NCI-H146 treated with DMSO at 0.1 percent for 48 hours (cell line): Measurements from ENCODE around the gene MYO18A.

Experiments used
- DNase-seq: peaks from one replicate; lab custom pipeline; 2025; ENCODE audit not compliant: unreplicated experiment; lab: John Stamatoyannopoulos, UW

Gene MYO18A

DNA sequence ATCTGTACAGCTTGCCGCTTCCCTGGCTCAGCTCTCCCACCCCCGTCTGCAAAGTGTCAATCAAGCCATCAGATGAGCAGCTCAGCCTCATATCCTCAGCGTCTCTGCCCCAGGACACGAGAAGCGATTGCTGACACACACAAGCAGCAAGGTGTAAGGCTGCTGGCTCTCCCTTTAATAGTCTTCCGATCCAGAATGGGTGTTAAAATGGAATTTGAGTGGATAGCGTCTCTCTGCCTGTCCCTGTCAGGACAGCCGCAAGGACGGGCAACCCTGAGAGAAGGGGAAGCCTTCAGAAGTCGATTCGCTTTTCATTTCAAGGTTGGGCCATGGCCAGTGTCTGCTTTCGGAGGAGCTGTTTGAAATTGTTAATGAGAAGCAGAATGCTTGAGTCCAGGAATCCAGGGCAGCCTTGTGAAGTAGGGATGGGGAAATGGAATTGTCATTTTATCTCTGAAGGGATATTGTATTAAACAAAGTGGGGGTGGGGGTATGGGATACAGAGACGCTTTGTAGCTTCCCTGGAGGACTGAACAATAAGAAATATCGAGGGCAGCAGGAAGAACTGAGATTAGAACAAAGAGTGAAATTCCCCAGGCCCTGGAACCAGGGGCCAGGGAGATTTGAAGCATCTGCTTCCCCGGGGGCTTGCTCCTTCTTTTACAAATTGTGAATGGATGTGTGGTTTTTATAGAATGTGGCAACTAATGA is 142.0 kb downstream of the MYO18A start:
- DNase-seq = no peak

DNA sequence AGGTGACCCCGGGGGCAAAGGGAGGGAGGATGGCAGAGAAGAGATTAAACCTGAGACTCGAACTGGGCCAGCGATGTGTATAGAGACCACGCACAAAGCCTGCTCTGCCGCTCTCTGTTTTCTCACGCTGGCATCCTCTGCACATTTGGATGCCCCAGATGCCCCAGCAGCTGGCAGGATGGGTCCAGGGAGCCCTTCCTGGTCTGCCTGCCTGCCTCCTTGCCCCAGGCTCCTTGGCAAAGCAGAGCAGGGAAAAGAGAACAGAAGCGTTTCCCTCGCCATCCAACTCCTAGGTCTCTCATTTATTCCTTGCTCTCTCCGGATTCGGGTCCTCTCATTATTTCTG is 142.5 kb downstream of the MYO18A start:
- DNase-seq = no peak

DNA sequence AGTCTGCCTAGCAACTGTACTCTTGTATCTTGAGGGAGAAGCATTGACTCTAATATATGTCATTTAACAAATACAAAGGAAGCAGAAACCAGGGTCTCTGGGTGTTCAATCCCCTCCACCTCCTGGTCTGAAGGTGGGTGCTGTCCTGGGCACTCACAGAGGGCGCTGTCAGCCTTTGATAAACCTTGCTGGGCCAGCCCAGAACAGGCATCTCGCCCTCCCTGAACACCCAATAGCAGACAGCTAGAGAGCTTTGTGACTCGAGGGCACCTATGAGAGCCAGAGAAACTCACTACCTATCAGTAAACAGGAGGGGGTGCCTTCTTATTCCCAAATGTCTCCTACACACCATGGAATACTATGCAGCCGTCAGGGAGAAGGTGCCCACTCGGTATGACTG is 143.6 kb downstream of the MYO18A start:
- DNase-seq = no peak

DNA sequence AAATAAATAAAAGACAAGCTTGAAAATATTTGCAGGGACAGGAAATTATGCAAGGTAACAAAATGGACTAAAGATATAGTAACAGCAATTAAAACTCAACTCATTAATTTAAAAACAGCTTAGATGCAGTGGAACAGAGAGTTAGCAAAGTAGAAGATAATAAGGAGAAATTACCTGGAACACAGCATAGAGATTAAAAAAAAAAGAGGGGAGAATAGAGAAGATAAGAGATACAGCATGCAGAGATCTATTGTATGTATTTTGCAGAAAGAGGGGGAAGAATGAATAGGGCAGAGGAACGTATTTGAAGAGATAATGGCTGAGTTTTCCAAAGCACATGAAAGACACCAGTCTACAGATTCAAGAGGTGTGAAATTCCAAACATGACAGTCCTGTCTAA is 145.7 kb downstream of the MYO18A start:
- no peak for DNase-seq

DNA sequence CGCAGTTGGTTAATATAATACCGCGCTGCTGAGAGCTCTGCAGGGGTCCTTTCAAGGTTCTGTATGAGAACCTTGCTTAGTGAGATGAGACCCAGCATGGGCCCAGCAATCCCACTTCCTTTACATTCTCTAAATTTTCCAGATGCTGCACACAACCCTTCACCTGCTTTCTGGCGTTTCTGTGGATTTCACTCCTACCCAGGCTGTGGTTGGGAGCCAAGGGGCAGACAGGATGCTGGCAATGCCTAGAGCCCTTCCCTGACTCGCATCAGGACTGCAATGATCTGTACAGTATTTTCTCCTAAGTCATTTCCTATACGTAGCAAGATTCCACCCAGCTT is 147.4 kb downstream of the MYO18A start:
- DNase-seq = peak; percentile 60

DNA sequence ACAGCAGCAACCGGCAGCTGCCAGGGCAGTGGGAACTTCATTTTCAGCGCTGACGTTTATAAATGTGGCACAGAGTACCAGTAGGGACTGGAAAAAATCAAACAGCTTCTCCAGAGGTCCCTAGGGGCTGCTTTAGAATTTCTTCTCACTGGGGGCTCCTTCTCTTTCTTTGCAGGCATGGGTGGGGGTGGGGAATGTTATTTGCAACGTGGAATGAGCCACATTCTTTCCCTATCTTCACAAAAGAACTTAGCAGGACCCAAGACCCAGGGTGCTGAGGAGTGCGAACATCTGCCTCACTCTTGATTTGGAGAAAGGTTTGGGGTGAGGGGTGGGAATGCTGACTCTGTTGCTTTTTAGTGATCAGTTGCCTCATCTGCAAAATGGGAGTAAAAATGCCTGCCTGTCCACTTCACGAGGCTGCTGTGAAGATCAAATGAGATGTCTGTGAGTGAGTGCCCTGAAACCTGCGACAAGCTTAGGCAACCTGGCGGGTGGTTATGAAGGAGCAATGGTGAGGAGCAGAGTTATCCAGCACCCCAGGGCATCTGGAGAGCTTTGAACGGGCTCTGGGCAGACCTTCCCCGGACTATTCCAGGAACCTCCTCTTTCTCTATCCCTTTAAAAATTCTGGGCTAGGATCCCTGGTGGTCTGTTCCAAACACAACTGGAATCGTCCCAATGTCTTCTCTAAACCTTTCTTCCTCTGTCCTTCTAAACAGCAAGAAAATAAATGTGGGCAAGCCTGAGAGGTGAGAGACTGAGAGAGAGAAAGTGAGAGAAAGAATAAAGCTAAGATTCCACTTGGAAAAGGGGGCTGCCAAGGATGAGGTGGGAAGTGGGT is 148.0 kb downstream of the MYO18A start:
- DNase-seq = no peak

DNA sequence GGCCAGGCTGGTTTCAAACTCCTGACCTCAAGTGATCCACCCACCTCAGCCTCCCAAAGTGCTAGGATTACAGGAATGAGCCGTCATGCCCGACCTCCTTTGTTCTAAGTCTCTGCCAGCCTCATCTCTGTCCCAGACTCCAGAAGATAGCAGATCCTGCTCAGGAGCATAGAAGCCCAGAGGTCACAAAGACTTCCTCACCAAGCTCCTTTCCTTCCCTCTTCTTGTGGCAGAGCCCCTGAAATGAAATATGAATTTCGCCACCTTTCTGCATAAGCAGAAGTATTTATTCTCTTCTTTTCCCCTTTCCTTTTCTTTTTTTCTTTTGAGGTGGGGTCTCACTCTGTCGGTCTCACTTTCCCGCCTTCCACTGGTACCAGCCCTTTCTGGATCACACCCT is 148.7 kb downstream of the MYO18A start:
- no peak for DNase-seq

DNA sequence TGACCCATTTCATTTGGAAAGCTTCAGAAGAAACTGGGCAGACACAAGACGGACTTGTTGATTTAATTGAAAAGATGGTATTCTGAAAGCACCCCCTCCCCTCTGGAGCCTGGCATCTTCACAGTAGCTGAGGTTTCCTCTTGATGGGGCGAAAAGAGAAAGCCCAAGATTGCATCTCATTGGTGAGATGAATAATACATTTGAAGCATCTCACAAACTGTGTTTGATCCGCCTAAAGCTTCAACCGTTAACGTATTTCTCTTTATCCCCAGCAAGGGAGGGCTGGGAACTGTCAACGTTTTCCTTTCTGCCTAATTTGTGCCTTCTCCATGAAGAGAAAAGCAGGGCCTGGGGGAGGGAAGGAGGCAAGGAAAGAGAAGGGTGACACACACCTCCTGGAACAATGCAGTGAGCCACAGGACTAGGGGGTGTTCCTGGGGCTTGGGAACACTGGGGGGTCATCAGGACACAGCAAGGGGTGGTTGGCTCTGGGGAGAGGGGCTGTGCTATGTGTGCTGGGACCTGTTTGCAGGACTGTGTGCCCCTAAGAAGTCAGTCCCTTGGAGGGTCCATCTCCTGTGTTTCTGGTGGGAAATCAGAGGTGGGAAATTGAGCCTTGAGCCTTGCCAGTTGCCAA is 155.8 kb downstream of the MYO18A start:
- no peak for DNase-seq

DNA sequence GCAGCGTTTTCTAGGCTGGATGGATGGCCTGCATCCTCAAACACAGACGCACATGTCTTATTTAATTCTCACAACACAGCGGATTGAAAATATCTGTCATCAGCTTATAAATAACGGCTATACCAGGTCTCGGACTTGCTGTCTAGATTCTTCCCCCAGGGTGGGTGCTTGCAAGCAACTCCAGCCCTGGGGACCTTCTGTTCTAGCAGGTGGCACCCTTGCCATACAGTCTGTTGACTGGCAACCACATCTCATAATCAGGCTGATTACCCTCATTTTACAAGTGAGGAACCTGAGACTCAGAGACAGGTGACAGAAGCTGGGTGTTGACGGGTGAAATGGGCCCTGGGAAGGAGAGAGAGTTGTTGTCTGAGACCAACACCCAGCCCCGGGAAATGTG is 158.1 kb downstream of the MYO18A start:
- no peak for DNase-seq

DNA sequence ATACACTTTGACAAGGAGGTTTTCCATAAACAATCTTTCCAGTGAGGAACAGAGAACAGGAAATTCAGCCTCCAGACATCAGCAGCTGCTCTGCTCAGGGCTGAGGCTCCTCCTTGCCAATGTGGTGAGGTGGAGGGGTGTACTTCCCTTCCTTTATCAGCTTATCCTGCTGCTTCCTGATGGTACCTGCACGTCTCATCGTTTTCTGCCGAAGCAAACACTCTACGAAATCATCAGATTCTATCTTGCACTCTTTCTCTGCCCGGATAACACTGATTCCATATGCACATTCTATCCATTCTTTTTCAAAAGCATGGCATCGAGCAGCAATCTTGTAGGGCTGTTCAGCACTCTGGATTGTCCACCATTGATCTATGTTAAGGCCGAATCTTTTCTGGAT is 159.0 kb downstream of the MYO18A start:
- no peak for DNase-seq
